Common myeloid progenitor, CD34-positive (primary cell): ENCODE measurements around the gene RAB3GAP2.

Experiments used
- CTCF ChIA-PET: fragments of 350-600 bp; sonication (Branson Sonifier 250); formaldehyde crosslinking; loops from one replicate; lab custom pipeline; 2021; ENCODE audit warnings: antibody characterized with exemption; lab: Charles Lee
- POLR2A ChIA-PET: fragments of 350-600 bp; sonication (Branson Sonifier 250); formaldehyde crosslinking; loops from one replicate; lab custom pipeline; 2021; ENCODE audit warnings: antibody characterized with exemption; lab: Charles Lee
- DNase-seq, 3 donors: peaks; one replicate each; pipeline versions ENCODE4 v3.0.0 to v3.0.0-alpha.2; 2013
- H3K27ac ChIP-seq, 2 experiments: 1 replicate in 1 of 2; 2 replicates in 1 of 2; pipeline ENCODE4 v1.7.0; 2013; ENCODE audit warnings: inconsistent platforms in 2 of 2, low read length in 2 of 2, mild to moderate bottlenecking in 2 of 2, low read depth in 1 of 2, moderate library complexity in 1 of 2; ENCODE audit not compliant: severe bottlenecking in 2 of 2, insufficient read depth in 1 of 2, poor library complexity in 1 of 2
- H3K27me3 ChIP-seq, 5 experiments: replicated peaks in 2 of 5; 1 replicate in 3 of 5; 2 replicates in 2 of 5; pipeline versions ENCODE4 v1.6.1 to v1.7.0; 2013; ENCODE audit warnings: low read length in 4 of 5, mild to moderate bottlenecking in 2 of 5, moderate library complexity in 2 of 5, inconsistent platforms in 1 of 5; ENCODE audit not compliant: insufficient read depth in 5 of 5, control insufficient read depth in 4 of 5
- H3K36me3 ChIP-seq, 4 experiments: 1 replicate in 2 of 4; 2 replicates in 2 of 4; pipeline versions ENCODE4 v1.6.1 to v1.7.0; 2013; ENCODE audit warnings: low read length in 3 of 4, control low read depth in 1 of 4, mild to moderate bottlenecking in 1 of 4; ENCODE audit not compliant: control insufficient read depth in 4 of 4, insufficient read depth in 4 of 4
- H3K4me1 ChIP-seq, 4 experiments: 1 replicate in 3 of 4; 2 replicates in 1 of 4; pipeline versions ENCODE4 v1.6.1 to v1.7.1; 2013; ENCODE audit warnings: low read length in 3 of 4, mild to moderate bottlenecking in 3 of 4, control low read depth in 1 of 4, inconsistent platforms in 1 of 4, moderate library complexity in 1 of 4; ENCODE audit not compliant: control insufficient read depth in 4 of 4, insufficient read depth in 4 of 4; ENCODE audit errors: control extremely low read depth in 1 of 4
- H3K4me3 ChIP-seq, 7 experiments: 1 replicate in 4 of 7; 2 replicates in 3 of 7; pipeline versions ENCODE4 v1.5.1 to v1.7.0; 2013; ENCODE audit warnings: mild to moderate bottlenecking in 7 of 7, low read length in 6 of 7, moderate library complexity in 6 of 7, inconsistent platforms in 2 of 7, low read depth in 2 of 7, control low read depth in 1 of 7; ENCODE audit not compliant: insufficient read depth in 4 of 7, control insufficient read depth in 1 of 7; ENCODE audit errors: extremely low read depth in 1 of 7
- H3K9me3 ChIP-seq, 5 experiments: 1 replicate in 4 of 5; 2 replicates in 1 of 5; pipeline versions ENCODE4 v1.6.1 to v1.7.1; 2013; ENCODE audit warnings: low read length in 4 of 5, mild to moderate bottlenecking in 2 of 5, inconsistent platforms in 1 of 5, low read depth in 1 of 5, moderate library complexity in 1 of 5; ENCODE audit not compliant: control insufficient read depth in 4 of 5, insufficient read depth in 2 of 5; ENCODE audit errors: control extremely low read depth in 1 of 5
- WGBS: methylation state at CpG from one replicate; pipeline ENCODE4 v1.1.5; 2013; ENCODE audit not compliant: insufficient coverage; 5-methylcytosine and 5-hydroxymethylcytosine counted together

Gene RAB3GAP2

DNA sequence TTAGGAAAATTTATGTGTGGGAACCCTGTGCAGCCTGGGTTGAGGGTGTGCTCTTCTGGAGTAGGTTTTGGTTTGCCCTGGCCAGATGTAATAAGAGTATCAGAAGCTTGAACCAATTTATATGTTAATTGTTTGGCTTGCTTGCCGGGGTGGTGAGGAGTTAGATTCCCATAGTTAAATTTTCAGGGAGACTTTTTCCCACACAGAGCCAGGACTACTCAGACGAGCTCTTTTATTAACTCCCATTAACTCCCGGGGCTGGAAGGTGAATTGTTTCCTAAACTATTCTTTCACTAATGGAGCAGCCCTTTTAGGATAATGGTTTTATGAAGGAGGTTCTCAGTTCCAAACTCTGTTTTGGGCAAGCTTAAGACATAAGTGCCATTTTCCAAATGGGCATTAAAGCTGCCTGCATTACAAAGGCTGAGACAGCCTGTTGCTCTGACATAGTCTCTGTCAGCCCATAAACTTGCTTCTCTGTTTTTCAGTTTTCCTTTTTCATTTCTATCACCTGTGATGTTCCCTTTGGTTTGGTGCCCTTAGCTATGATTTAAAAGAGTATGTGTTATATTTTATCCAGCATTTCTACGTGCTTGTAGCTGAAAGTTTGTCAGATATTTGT is 18.0 kb upstream of the RAB3GAP2 start:
- 67% methylated on average over 1 of the region's 4 CpGs for WGBS
- Histone ChIP-seq H3K27ac (no peak overlapping the region), H3K27me3 (peaks cover 0 to 4% (median 2%) of the 10 kb centered on the region in 5 experiments), H3K4me3 (no peak overlapping the region), H3K9me3 (no peaks in the 10 kb centered on the region), H3K4me1 (no peaks in the 10 kb centered on the region), H3K36me3 (no peaks in the 10 kb centered on the region)
- ChIA-PET POLR2A (interaction anchor here (0.6 kb wide), 1 partner anchor 9 kb away, joined by 4 read pairs; no protein-coding TSS in a partner anchor), CTCF (interaction anchor here (1.0 to 1.4 kb wide), 6 partner anchors 9 to 385 kb away, joined by 3 to 7 read pairs (median 3); no protein-coding TSS in a partner anchor)
- DNase-seq, result no peak

DNA sequence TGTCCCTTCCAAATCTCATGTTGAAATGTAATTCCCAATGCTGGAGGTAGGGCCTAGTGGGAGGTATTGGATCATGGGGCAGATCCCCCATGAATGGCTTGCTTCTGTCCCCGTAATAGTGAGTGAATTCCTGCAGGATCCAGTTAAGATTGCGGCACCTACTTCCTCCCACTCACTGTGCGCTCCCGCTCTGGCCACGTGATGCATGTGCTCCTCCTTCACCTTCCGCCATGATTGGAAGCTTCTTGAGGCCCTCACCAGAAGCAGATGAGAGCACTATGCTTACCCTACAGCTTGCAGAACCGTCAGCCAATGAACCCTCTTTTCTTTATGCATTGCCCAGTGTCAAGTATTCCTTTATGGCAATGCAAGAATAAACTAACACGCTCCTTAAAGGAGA is 14.9 kb upstream of the RAB3GAP2 start:
- H3K4me3 ChIP-seq, result no peak overlapping the region
- ChIA-PET POLR2A (interaction anchor here (0.6 kb wide), 1 partner anchor 161 kb away, joined by 3 read pairs; no protein-coding TSS in a partner anchor), CTCF (interaction anchor here (1.3 to 2.5 kb wide), 2 partner anchors 9 to 11 kb away, joined by 4 to 8 read pairs; no protein-coding TSS in a partner anchor)
- H3K9me3 ChIP-seq, result no peaks in the 10 kb centered on the region
- no peak overlapping the region for H3K27ac ChIP-seq
- DNase-seq, result no peak
- H3K27me3 ChIP-seq, result peaks cover 0 to 4% (median 2%) of the 10 kb centered on the region in 5 experiments
- no peaks in the 10 kb centered on the region for H3K36me3 ChIP-seq
- H3K4me1 ChIP-seq, result no peaks in the 10 kb centered on the region
- 99% methylated on average over 8 of the region's 8 CpGs for WGBS

DNA sequence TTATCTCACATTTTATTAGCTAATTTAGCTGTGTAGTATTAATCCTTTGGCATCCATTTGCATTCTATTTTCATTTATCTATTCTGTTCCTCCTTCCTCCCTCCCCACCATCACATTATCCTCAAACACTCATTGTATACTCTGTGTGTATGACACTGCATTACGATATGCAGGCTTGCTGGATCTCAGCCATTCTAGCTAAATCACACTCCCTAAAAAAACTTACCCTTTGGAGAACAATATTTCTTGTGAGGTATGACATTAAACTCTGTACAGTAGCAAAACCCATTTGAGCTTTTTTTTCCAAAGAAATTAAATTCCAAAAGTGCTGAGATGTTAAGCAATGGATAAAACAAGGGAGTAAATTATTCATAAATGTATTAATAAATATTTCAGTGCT is 11.4 kb upstream of the RAB3GAP2 start:
- no peak for DNase-seq
- no peaks in the 10 kb centered on the region for H3K36me3 ChIP-seq
- peaks cover 0 to 2% (median 0%) of the 10 kb centered on the region in 4 experiments for H3K4me1 ChIP-seq
- peaks cover 0 to 3% (median 0%) of the 10 kb centered on the region in 5 experiments for H3K27me3 ChIP-seq
- no peak overlapping the region for H3K27ac ChIP-seq
- ChIA-PET CTCF (interaction anchor here (1.3 kb wide), 1 partner anchor 12 kb away, joined by 4 read pairs; no protein-coding TSS in a partner anchor), POLR2A (no interaction called here)
- no peaks in the 10 kb centered on the region for H3K9me3 ChIP-seq
- no peak overlapping the region for H3K4me3 ChIP-seq
- WGBS, result 100% methylated on average over 1 of the region's 1 CpG

DNA sequence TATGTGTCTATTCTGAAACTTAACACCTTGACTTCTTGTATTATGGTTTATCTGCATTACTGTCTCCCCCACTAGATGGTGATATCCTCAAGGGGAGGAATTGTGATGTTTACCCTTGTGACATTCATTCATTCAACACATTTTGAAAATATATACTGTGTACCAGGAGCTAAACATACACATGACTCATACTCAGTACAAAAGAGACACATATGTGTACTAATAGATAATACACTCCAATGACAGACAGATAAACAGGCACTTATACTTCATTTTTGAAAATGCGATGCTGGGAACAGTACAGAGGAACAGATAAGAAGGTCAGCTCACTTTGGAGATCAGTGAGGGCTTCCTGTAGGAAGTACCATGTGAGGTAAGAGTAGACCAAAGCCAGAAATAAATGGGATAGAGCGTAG is 8.9 kb upstream of the RAB3GAP2 start:
- H3K36me3 ChIP-seq, result no peaks in the 10 kb centered on the region
- ChIA-PET POLR2A (interaction anchor here (0.8 kb wide), 1 partner anchor 10 kb away, joined by 4 read pairs; no protein-coding TSS in a partner anchor), CTCF (interaction anchor here (1.2 to 2.8 kb wide), 5 partner anchors 9 to 519 kb away, joined by 3 to 19 read pairs (median 4); no protein-coding TSS in a partner anchor)
- H3K27me3 ChIP-seq, result peaks cover 0 to 3% (median 0%) of the 10 kb centered on the region in 5 experiments
- peaks cover 0 to 2% (median 0%) of the 10 kb centered on the region in 4 experiments for H3K4me1 ChIP-seq
- no peak overlapping the region for H3K4me3 ChIP-seq
- peak in 2 of 3 donors; percentile 32 to 40 for DNase-seq
- H3K27ac ChIP-seq, result no peak overlapping the region
- H3K9me3 ChIP-seq, result no peaks in the 10 kb centered on the region
- 100% methylated on average over 2 of the region's 2 CpGs for WGBS

GRCh38 chr1:220280249-220280648 is 8.0 kb upstream of the RAB3GAP2 start:
- H3K36me3 ChIP-seq, result no peaks in the 10 kb centered on the region
- no peak for DNase-seq
- WGBS, result 80% methylated on average over 1 of the region's 3 CpGs
- peaks cover 0 to 2% (median 0%) of the 10 kb centered on the region in 4 experiments for H3K4me1 ChIP-seq
- POLR2A ChIA-PET, result no interaction called here
- no peak overlapping the region for H3K27ac ChIP-seq
- CTCF ChIA-PET, result interaction anchor here (0.7 to 2.8 kb wide), 7 partner anchors 10 to 446 kb away, joined by 3 to 19 read pairs (median 3); no protein-coding TSS in a partner anchor
- H3K9me3 ChIP-seq, result no peaks in the 10 kb centered on the region
- H3K4me3 ChIP-seq, result no peak overlapping the region
- H3K27me3 ChIP-seq, result peaks cover 0 to 3% (median 0%) of the 10 kb centered on the region in 5 experiments

DNA sequence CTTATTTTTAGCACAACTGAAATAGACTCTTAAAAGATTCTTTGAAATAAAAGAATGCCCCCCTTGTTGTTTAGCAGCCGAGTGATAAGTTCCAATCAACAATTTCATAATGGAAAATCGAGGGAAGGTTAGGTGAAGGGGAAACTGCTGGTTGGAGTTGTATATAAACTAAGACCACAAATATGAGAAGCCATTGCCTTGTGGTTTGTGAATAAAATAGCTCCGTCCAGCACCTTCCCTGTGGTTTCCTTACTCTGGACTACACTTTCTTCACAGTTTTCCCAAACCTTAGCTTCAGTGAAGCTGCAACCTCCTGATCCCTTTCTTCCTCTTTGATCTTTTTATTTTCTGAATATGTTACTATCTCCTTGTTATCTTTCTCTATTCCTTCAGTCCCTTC is 6.7 kb upstream of the RAB3GAP2 start:
- 0% methylated on average over 2 of the region's 3 CpGs for WGBS
- H3K27me3 ChIP-seq, result peaks cover 0 to 3% (median 0%) of the 10 kb centered on the region in 5 experiments
- no peaks in the 10 kb centered on the region for H3K36me3 ChIP-seq
- no peak overlapping the region for H3K4me3 ChIP-seq
- DNase-seq, result no peak
- POLR2A ChIA-PET, result interaction anchor here (0.9 kb wide), 1 partner anchor 17 kb away, joined by 3 read pairs; no protein-coding TSS in a partner anchor
- H3K9me3 ChIP-seq, result no peaks in the 10 kb centered on the region
- no peak overlapping the region for H3K27ac ChIP-seq
- peaks cover 0 to 2% (median 0%) of the 10 kb centered on the region in 4 experiments for H3K4me1 ChIP-seq
- CTCF ChIA-PET, result interaction anchor here (0.5 to 1.5 kb wide), 3 partner anchors 12 to 263 kb away, joined by 3 to 4 read pairs (median 4); no protein-coding TSS in a partner anchor
